ENCODE measurements around the gene DNAH12. TPM values are rescaled to one million over a fixed set of nuclear protein-coding genes. Genes with fewer than 3 reads are reported as not detected.
A peak's percentile ranks its signal among the peaks of the same experiment; 100 is the strongest.

DNAH12 gene
- total and polyA plus RNA-seq, 9 of the 15 experiments (the other 6 are each of a cell fraction or from before 2014, with no cell fraction given): 0.01 to 0.04 (median 0.01) TPM; not detected in 5

- no peaks in the 10 kb centered on the region for H3K9me3 ChIP-seq (replicated peaks; ENCODE audit: control insufficient read depth, insufficient read depth, low read depth, low read length)
- POLR2A ChIA-PET: interaction anchor here (0.6 kb wide), 2 partner anchors 101 to 269 kb away, joined by 3 read pairs; no protein-coding TSS in a partner anchor
- CTCF ChIA-PET (ENCODE audit: low intra/inter-chr PET ratio): no interaction called here
- ATAC-seq (no peak; the same call in 2 of the 3 replicates), DNase-seq (ENCODE audit: extremely low read depth in 1 of 4, low spot score in 3 of 4) (no peak), FAIRE-seq (no peak)
- in situ Hi-C loops (cut with MboI) (no loop called here), intact Hi-C loops (cut with micrococcal nuclease) (no loop called here)
- no peak for TF ChIP-seq NR4A1 (CRISPR knock-in tag; IDR thresholded peaks at IDR 0.05)
- no peak for TF ChIP-seq NR4A1 (tag; IDR thresholded peaks at IDR 0.05)
- no peak for TF ChIP-seq RBM17 (IDR thresholded peaks at IDR 0.05; ENCODE audit: borderline replicate concordance, low read depth, low read length)
- no peak for TF ChIP-seq ZBTB49 (CRISPR knock-in tag; IDR thresholded peaks at IDR 0.05; ENCODE audit: borderline replicate concordance)
- 0 out of 2 replicates have a peak, but pooled peaks have one; percentile 40 for TF ChIP-seq POLR2A (conservative IDR thresholded peaks at IDR 0.05)
- TF ChIP-seq ZNF140 (CRISPR knock-in tag; IDR thresholded peaks at IDR 0.05): no peak
- TF ChIP-seq ZNF57 (CRISPR knock-in tag; IDR thresholded peaks at IDR 0.05): no peak
- no peak overlapping the region for H3K4me2 ChIP-seq (ENCODE audit: insufficient read depth, low read length)
- H3K27ac ChIP-seq (ENCODE audit: extremely low read depth, low read depth, low read length): no peak overlapping the region
- H2AFZ ChIP-seq (ENCODE audit: low read depth, low read length): no peak overlapping the region
- 88% methylated on average over 3 of the region's 6 CpGs for WGBS (ENCODE audit: insufficient coverage, low coverage, missing lambda C conversion rate)
- no TSS peak for BruUV-seq (replicated peaks)
- H3K36me3 ChIP-seq (ENCODE audit: control insufficient read depth, insufficient read depth, low read length): peaks cover 61% of the 10 kb centered on the region; the same call in 2 of the 3 replicates
- H3K4me1 ChIP-seq (replicated peaks in 1 of 2; ENCODE audit: control insufficient read depth in 2 of 2, insufficient read depth in 2 of 2, low read length in 2 of 2): no peaks in the 10 kb centered on the region; a peak in 1 of 5 replicates
- H3K9ac ChIP-seq (ENCODE audit: insufficient read depth in 1 of 2, low read depth in 2 of 2, low read length in 2 of 2): no peak overlapping the region
- no peaks in the 10 kb centered on the region for H3K27me3 ChIP-seq (ENCODE audit: control insufficient read depth in 2 of 2, insufficient read depth in 2 of 2, low read length in 2 of 2)
- H3K9me1 ChIP-seq (ENCODE audit: control insufficient read depth, insufficient read depth, low read length): no peaks in the 10 kb centered on the region
- H4K20me1 ChIP-seq (replicated peaks; ENCODE audit: control insufficient read depth, insufficient read depth, low read length): no peaks in the 10 kb centered on the region
- no peak overlapping the region for H3K4me3 ChIP-seq
- no peaks in the 10 kb centered on the region for H3K79me2 ChIP-seq (ENCODE audit: control insufficient read depth, insufficient read depth, low read length)
Measured at GRCh38 chr3:57569859-57570450, 25.8 kb upstream of the DNAH12 start.
